ENCODE results near the gene MYO18A.
"Not testable (repeated sequence)": the region's sequence is repeated elsewhere in the genome, so short reads cannot be mapped to it uniquely, and the experiment has no call there.

The MYO18A gene

GRCh38 chr17:29180034-29180787, at the start of gene MYO18A:
TSS of gene MYO18A (minus strand) at chr17:29180398. CDS start at chr17:29166940, 13,458 bp downstream.
- peak; percentile 74 to 87 for DNase-seq

- no peak for DNase-seq
Measured at GRCh38 chr17:29225396-29225795, 45.2 kb upstream of the MYO18A start.

GRCh38 chr17:29221338-29221737, 41.1 kb upstream of the MYO18A start:
- DNase-seq, result not testable (repeated sequence)

- DNase-seq, result peak; percentile 93 to 94
Measured at GRCh38 chr17:29219378-29220047, 39.3 kb upstream of the MYO18A start.

- no peak for DNase-seq
Measured at GRCh38 chr17:29216856-29217255, 36.7 kb upstream of the MYO18A start.

- DNase-seq, result no peak
Measured at GRCh38 chr17:29216181-29216580, 36.0 kb upstream of the MYO18A start.

- no peak for DNase-seq
Measured at GRCh38 chr17:29215717-29216116, 35.5 kb upstream of the MYO18A start.

- DNase-seq, result no peak
Measured at GRCh38 chr17:29215174-29215573, 35.0 kb upstream of the MYO18A start.

GRCh38 chr17:29214215-29215146, 34.3 kb upstream of the MYO18A start:
- no peak for DNase-seq

GRCh38 chr17:29212681-29213121, 32.5 kb upstream of the MYO18A start:
- DNase-seq, result no peak

GRCh38 chr17:29212094-29212631, 32.0 kb upstream of the MYO18A start:
- DNase-seq, result no peak

- DNase-seq, result no peak
Measured at GRCh38 chr17:29210879-29211278, 30.7 kb upstream of the MYO18A start.

GRCh38 chr17:29209073-29209472, 28.9 kb upstream of the MYO18A start:
- DNase-seq, result no peak

GRCh38 chr17:29207975-29208374, 27.8 kb upstream of the MYO18A start:
- no peak for DNase-seq

- no peak for DNase-seq
Measured at GRCh38 chr17:29205047-29205446, 24.8 kb upstream of the MYO18A start.

GRCh38 chr17:29204068-29204804, 24.0 kb upstream of the MYO18A start:
- DNase-seq, result not testable (repeated sequence)

- DNase-seq, result no peak
Measured at GRCh38 chr17:29197516-29198272, 17.5 kb upstream of the MYO18A start.

- no peak for DNase-seq
Measured at GRCh38 chr17:29196769-29197515, 16.7 kb upstream of the MYO18A start.

GRCh38 chr17:29195465-29196081, 15.4 kb upstream of the MYO18A start:
- DNase-seq, result no peak

- no peak for DNase-seq
Measured at GRCh38 chr17:29194669-29195068, 14.5 kb upstream of the MYO18A start.
